Measurements from ENCODE around the gene TSACC.
"Not testable (repeated sequence)": the region's sequence is repeated elsewhere in the genome, so short reads cannot be mapped to it uniquely, and the experiment has no call there.

TSACC gene

GRCh38 chr1:156338180-156338976 lies at the start of gene TSACC, which contains the start of gene CCT3:
Gene TSACC (plus strand): TSS chr1:156338526. CDS start chr1:156339758, 1,232 bp downstream.
Gene CCT3 (minus strand): TSS chr1:156338292. CDS start chr1:156338184, 108 bp downstream.
- DNase-seq = peak; percentile 99

- DNase-seq = no peak
These were observed 48.5 kb upstream of the TSACC start for GRCh38 chr1:156289857-156290256.

DNA sequence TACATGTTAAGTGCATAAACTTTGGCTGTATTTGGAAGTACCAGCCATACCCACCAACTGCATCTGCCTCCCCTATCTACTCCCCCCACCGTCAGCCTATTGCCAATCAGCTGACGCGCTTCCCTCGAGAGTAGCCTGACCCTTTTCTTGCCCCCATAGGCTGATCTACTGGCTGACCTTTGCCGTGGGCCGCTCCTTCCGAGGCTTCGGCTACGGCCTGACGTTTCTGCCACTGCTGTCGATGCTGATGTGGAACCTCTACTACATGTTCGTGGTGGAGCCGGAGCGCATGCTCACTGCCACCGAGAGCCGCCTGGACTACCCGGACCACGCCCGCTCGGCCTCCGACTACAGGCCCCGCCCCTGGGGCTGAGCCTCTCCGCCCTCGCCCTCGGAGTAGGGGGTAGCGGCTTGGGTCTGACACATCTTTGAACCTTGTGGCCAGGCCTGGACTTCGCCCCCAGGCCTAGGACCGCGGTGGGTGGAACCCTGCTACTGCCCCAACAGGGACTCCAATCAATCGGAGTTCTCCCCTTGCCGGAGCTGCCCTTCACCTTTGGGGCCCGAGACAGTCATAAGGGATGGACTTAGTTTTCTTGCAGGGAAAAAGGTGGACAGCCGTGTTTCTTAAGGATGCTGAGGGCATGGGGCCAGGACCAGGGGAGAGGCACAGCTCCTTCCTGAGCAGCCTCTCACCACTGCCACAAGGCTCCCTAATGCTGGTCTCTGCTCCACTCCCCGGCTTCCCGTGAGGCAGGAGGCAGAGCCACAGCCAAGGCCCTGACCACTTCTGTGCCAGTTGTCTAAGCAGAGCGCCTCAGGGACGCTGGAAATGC lies 46.9 kb upstream of the TSACC start:
- no peak for DNase-seq

- no peak for DNase-seq
These were observed 45.3 kb upstream of the TSACC start for GRCh38 chr1:156293098-156293434.

DNA sequence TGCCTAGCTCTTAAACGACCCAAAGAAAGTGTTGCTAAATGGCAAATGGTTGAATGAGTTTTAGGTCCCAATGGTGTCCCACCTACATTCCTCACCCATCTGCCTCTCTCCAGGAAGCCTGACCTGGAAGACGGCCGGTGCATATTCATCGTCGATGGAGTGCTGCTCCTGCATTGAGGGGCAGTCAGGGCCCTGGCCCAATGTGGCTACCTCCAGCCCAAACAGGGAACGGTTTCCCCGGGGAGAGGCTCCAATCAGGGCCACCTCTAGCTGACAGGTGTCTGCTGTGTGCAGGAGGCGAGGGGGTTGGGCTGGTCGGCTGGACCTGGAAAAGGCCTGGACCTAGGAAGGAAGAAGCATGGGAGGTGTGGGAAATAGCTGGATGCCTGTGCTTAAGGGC lies 44.4 kb upstream of the TSACC start:
- DNase-seq = no peak

GRCh38 chr1:156295391-156295947 lies 42.9 kb upstream of the TSACC start, which contains the start of gene GLMP:
Gene GLMP (minus strand): TSS chr1:156295679. CDS start chr1:156295645, 34 bp downstream.
- peak; percentile 31 for DNase-seq

GRCh38 chr1:156298852-156299357 lies 39.4 kb upstream of the TSACC start, which contains the start of gene VHLL:
Gene VHLL (minus strand): TSS chr1:156299307. CDS start chr1:156299189, 118 bp downstream.
- no peak for DNase-seq

- DNase-seq = no peak
These were observed 35.1 kb upstream of the TSACC start for GRCh38 chr1:156303241-156303640.

GRCh38 chr1:156305215-156305614 lies 33.1 kb upstream of the TSACC start:
- no peak for DNase-seq

DNA sequence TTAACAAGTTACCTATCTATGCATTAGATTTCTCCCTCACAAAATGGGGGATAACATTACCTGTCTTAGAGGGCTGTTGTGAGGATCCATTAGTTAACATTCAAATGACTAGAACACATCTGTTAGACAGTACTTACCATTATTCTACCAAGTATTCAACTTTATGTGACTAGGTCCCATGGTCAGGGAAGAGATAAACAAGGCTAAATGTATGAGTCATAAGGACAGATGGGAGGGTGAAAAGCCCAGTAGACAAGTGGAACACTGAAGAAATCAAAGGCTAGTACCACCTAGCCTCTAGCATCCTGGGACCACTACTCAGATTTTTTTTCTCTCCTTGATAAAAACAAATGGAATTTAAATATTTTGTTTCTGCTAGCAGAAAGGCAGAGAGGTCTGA lies 30.2 kb upstream of the TSACC start:
- DNase-seq = no peak

DNA sequence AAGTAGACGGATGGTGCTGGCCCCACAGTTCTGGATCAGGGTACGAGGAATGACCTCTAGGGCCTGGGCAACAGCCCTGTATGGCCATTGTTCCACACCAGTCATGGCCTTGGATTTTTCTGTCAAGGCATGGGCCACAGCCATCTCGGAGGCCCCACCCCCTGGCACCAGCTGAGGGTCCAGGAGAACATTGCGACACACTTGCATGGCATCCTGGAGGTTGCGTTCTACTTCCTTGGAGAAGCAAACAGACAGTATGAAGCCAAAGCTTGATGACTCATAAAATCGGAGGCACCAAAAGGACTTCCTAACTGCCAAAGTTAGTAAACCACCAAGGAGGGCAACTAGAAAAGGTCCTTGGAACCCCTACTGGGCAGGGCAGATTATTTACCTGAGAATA lies 27.4 kb upstream of the TSACC start:
- DNase-seq = no peak

- DNase-seq = no peak
These were observed 21.4 kb upstream of the TSACC start for GRCh38 chr1:156316909-156317308.

DNA sequence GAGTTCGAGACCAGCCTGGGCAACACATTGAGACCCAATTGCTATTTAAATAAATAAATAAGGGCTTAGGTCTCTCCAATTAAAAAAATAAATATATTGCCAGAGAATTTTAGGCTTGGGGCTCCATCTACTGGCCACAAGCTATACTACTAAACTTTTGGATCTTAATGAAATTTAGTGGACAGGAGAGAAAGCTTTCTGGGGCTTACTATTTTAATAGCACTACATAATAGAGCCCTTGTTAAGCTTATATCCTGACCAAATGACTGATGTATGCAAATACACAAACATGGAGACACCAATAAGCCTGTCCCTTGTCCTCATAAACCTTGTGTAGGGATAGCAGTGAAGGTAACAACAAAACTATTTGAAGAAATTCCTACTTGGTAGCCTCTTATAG lies 18.7 kb upstream of the TSACC start:
- DNase-seq = no peak

DNA sequence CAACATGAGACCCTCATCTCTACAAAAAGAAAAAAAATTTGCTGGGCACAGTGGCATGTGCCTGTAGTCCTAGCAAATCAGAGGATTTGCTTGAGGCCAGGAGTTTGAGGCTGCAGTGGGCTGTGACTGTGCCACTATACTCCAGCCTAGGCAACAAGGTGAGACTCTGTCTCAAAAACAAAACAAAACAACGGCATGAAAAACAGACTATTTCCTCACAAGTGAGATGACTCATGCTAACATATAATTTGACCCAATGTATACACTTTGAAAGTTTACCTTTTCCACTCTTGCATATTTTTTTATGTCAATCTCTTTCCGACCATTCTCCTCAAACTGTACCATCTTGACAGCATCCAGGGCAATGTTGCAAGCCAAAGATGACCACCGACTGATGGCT lies 17.8 kb upstream of the TSACC start:
- no peak for DNase-seq

GRCh38 chr1:156323179-156323578 lies 15.1 kb upstream of the TSACC start:
- DNase-seq = not testable (repeated sequence)

- DNase-seq = no peak
These were observed 2.1 kb upstream of the TSACC start for GRCh38 chr1:156336242-156336641.

DNA sequence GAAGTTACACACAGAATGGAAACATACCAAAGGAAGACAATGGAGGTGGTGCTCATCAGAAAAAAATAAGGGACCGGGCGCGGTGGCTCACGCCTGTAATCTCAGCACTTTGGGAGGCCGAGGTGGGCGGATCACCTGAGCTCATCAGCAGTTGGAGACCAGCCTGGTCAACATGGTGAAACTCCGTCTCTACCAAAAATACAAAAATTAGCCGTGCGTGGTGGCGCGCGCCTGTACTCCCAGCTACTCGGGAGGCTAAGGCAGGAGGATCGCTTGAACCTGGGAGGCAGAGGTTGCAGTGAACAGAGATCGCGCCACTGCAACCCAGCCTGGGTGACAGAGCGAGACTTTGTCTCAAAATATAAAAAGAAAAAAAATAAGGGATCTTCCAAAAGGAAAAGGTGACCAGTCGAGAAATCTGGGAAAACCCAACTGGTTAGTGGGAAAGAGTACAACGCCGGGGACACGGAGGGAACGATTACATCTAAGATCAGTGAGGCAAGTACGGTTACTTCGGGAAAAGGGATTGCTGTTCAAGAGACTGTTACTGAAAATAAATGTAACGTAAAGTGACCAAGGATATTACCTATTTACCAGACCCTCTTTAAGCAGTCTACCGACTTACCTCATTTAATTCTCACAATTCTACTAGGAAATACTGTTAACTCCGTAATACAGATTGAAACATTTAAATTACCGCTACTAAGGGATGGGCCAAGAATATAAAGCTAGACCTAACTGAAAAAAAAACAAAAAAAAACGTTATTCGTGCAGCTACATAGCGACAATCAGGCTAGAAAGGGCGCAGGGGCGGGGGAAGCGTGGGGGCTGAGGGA lies 1.1 kb upstream of the TSACC start:
- DNase-seq = no peak

DNA sequence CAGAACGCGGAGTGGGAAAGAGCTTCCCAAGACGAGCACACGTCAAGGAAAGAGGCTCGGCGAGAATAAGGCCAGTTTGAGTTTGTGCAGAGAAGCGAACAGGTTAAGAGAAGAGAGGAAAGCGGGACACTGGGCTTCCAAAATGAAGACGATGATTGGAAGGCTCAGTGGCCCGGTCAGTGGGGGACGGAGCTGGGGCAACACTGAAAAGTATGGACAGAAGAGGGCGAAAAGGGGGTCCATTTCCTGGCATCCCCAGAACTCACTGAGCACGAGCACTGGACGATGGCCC lies 492 bp upstream of the TSACC start:
- DNase-seq = no peak

DNA sequence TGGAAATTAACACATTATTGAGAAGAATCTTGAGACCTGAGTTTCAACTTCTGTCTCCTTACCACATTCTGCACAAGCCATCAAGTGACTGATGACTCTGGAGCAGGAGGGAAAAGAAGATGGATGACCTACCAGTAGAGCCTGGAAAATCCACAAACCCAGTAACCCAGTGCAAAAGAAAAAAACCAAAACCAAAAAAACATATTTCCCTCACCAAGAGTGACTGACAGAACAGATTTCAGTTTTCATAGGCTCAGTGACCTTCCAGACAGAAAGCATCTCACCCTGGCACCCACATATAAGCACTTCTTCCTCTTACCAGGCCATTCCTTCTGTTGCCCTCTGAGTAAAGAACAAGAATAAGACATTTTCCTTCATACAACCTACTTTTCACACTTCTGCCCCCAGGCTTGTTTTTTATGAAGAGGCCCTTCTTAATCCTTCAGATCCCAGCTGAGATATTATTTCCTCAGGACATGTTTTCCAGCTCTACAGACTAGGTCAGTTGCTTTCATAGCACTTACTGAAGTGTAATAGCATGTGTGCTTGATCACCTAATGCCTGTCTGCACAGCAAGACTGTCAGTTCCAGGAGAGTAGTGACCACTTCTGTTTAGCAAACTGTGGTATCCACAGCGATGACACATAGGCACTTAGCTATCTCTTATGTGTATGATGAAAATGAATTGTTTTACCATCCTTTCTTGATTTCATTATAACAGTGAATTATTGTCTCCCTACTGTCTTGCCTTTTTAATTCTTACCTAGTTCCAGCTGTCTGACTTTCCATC lies 4.0 kb downstream of the TSACC start:
- DNase-seq = no peak

GRCh38 chr1:156344409-156344808 lies 6.1 kb downstream of the TSACC start:
- DNase-seq = no peak

DNA sequence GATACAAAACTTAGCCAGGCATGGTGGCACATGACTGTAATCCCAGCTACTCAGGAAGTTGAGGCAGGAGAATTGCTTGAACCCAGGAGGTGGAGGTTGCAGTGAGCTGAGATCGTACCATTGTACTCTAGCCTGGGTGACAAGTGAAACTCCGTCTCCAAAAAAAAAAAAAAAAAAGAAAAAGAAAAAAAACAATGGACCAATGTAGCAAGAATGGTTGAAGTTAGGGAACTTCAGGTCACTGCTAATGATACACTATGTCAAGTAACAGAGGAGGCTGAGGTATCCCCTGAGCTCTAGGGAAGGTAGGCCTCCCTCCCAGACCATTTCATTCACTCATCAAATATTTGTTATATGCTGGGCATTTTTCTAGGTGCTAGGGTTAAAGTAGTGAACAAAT lies 7.7 kb downstream of the TSACC start:
- DNase-seq = not testable (repeated sequence)

- no peak for DNase-seq
These were observed 8.3 kb downstream of the TSACC start for GRCh38 chr1:156346636-156347035.

Measured in activated CD4-positive, alpha-beta T cell treated with anti-CD3 and anti-CD28 coated beads for 1 hour (primary cell).